H1 (cell line): ENCODE results near the gene SPON2. TPM values are rescaled to one million over a fixed set of nuclear protein-coding genes. Genes with fewer than 3 reads are reported as not detected.

Experiments used
- CREB1 ChIP-seq: IDR thresholded peaks from 2 replicates; pipeline ENCODE4 v1.6.1; 2012; ENCODE audit warnings: inconsistent platforms
- SP4 ChIP-seq: IDR thresholded peaks from 2 replicates; pipeline ENCODE4 v1.6.1; 2012; ENCODE audit warnings: low read length, inconsistent platforms
- TAF1 ChIP-seq: IDR thresholded peaks from 2 replicates; pipeline ENCODE4 v1.6.1; 2011; ENCODE audit warnings: mild to moderate bottlenecking, low read depth, low read length
- polyA plus RNA-seq, 7 experiments: library from polyadenylated mRNA; depleted of rRNA in 3 of 7; stranded (reverse) in 5 of 7; unstranded in 2 of 7; fragments of >200 nt in 5 of 7; fragments of 200-250 nt in 2 of 7; gene quantifications; 1 replicate in 5 of 7; 2 replicates in 1 of 7; 4 replicates in 1 of 7; pipeline versions ENCODE4 v1.2.1 to v1.2.3, GENCODE V29; 2011 to 2013; ENCODE audit warnings: missing spikeins in 2 of 7, mixed read lengths in 2 of 7
- total RNA-seq: library from RNA; stranded (reverse); fragmentation: NEBNext Ultra II Directional; extraction: Animal tissue kit (Norgen Biotek cat#: 25700); gene quantifications from 2 replicates; pipeline ENCODE4 v1.2.1, GENCODE V29; 2021

Gene SPON2
- total and polyA plus RNA-seq, 2 of the 8 experiments (the other 6 are each of a cell fraction or from before 2014, with no cell fraction given): 2.8 to 3.2 TPM

DNA sequence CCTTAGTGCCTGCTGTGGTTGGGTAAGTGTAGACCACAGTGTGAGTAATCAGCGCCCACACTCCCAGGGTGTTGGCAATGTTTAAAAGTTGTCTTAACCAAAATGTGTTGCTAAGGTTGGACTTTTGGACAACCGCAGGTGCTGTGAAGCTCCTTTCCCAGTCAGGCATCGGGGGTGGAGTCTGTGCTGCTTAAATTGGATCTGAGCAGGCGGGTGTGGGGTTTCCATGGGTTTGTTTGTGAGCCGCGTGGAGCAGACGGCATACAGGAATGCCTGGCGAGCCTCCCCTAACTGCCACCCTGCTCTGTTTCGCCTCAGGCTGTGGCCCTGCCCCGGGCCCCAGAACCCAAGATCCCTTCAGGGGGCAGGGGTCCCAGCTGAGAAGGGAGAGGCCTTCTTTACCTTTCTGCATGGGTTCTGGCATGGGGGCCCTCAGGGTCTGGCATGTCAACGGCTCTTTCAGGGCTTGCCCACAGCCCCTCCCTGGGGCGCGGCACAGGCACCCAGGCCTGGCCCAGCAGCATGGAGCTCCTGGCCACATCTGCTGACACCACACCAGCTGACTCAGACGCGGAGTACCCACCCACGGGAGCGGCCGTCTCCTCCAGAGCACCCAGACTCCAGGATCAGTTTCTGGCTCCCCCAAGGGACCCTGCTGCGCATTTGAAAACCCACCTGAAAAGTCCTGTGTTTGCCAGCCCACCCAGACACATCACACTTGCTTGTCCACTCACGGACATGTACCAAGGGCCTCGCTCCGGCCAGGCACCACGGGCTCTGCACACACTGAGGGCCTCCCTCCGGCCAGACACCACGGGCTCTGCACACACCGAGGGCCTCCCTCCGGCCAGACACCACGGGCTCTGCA, 5.1 kb upstream of the SPON2 start (continued):
- no peak for TF ChIP-seq CREB1
- no peak for TF ChIP-seq SP4
- no peak for TF ChIP-seq TAF1
